Endothelial cell of umbilical vein (primary cell): Measurements from ENCODE around the gene OR6B2.

Source experiments
- CTCF ChIP-seq, 2 donors: IDR thresholded peaks; 1 replicate in 1 of 2; 2 replicates in 1 of 2; pipeline ENCODE4 v1.5.1; 2011; ENCODE audit warnings: low read length in 2 of 2, mild to moderate bottlenecking in 2 of 2, moderate library complexity in 2 of 2, control low read depth in 1 of 2, inconsistent platforms in 1 of 2, low read depth in 1 of 2; ENCODE audit not compliant: insufficient read depth in 1 of 2; ENCODE audit errors: extremely low read depth in 1 of 2
- EZH2 ChIP-seq: IDR thresholded peaks from 2 replicates; pipeline ENCODE4 v1.6.1; 2012; ENCODE audit warnings: borderline replicate concordance, low read depth, mild to moderate bottlenecking, moderate library complexity, low read length, inconsistent platforms; ENCODE audit not compliant: severe bottlenecking
- FOS ChIP-seq: IDR thresholded peaks from 2 replicates; pipeline ENCODE4 v1.6.1; 2011; ENCODE audit warnings: mild to moderate bottlenecking, low read length, moderate library complexity, borderline replicate concordance; ENCODE audit not compliant: insufficient read depth
- JUN ChIP-seq: IDR thresholded peaks from 2 replicates; pipeline ENCODE4 v1.6.1; 2011; ENCODE audit warnings: borderline replicate concordance, low read depth; ENCODE audit not compliant: insufficient read length, insufficient read depth
- POLR2A ChIP-seq: IDR thresholded peaks from 2 replicates; pipeline ENCODE4 v1.6.1; 2012; ENCODE audit warnings: low read depth, mild to moderate bottlenecking, control low read depth, low read length
- POLR2AphosphoS5 ChIP-seq: IDR thresholded peaks from 2 replicates; pipeline ENCODE4 v1.6.1; 2012; ENCODE audit warnings: low read depth, mild to moderate bottlenecking, control low read depth, low read length, moderate library complexity; ENCODE audit not compliant: insufficient read depth

DNA sequence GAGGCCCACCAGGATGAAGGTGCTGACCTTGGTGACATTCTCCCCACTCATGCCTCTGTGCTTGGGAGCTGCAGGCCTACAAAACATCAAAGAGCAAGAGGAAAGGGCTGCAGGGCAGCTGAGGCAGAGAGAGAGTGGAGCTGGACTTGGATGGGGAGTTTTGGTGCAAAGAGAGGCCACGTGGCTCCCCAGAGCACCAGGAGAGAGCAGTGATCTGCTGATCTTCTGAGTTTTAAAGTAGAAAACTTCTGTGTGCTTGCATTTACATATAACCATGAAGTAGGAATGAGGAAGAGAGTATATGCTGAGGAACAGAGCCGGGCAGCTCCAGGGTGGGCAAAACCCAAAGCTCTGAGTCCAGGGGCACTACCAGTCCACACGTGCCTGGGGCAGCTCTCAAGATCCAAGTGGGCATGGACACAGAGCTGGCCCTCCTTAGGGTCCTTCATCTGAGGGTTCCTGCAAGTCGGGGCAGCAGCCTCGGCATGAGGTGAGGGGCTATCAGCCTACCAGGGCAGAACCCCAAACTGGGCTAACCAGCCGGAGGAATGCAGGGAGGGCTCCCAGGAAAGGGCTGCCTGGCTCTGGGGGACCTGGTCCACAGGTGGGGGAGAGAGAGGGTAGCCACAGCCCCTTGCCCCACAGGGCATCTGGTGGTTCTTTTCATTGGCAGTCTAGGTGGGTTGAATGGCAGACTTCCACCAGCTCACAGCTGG lies at the start of gene OR6B2:
- no peak for TF ChIP-seq FOS
- no peak for TF ChIP-seq CTCF (IDR thresholded peaks at IDR 0.05; ENCODE audit: extremely low read depth in 1 of 2, insufficient read depth in 1 of 2, low read depth in 1 of 2, low read length in 2 of 2)
- no peak for TF ChIP-seq JUN
- no peak for TF ChIP-seq POLR2AphosphoS5
- no peak for TF ChIP-seq POLR2A
- TF ChIP-seq EZH2, result no peak
